IPS-20b (cell line): ENCODE data around the gene ARHGAP19.

Source experiments
- H3K27ac ChIP-seq: one replicate; pipeline ENCODE4 v1.5.1; 2013; ENCODE audit warnings: low read length
- H3K27me3 ChIP-seq: 2 replicates; pipeline ENCODE4 v1.6.1; 2013; ENCODE audit warnings: mild to moderate bottlenecking, low read length, inconsistent platforms; ENCODE audit not compliant: insufficient read depth
- H3K36me3 ChIP-seq: 2 replicates; pipeline ENCODE4 v1.6.1; 2013; ENCODE audit warnings: low read depth, mild to moderate bottlenecking, inconsistent platforms, low read length, moderate library complexity; ENCODE audit not compliant: insufficient read depth
- H3K4me1 ChIP-seq: 2 replicates; pipeline ENCODE4 v1.6.1; 2013; ENCODE audit warnings: mild to moderate bottlenecking, control low read depth, inconsistent platforms, low read length, moderate library complexity; ENCODE audit not compliant: insufficient read depth
- H3K4me3 ChIP-seq: 2 replicates; pipeline ENCODE4 v1.5.1; 2013; ENCODE audit warnings: mild to moderate bottlenecking, low read length, inconsistent platforms
- H3K9ac ChIP-seq: 2 replicates; pipeline ENCODE4 v1.6.1; 2013; ENCODE audit warnings: low read depth, mild to moderate bottlenecking, inconsistent platforms, low read length, moderate library complexity
- H3K9me3 ChIP-seq: 2 replicates; pipeline ENCODE4 v1.6.1; 2013; ENCODE audit warnings: mild to moderate bottlenecking, low read depth, low read length, inconsistent platforms; ENCODE audit not compliant: insufficient read depth

ARHGAP19 gene

DNA sequence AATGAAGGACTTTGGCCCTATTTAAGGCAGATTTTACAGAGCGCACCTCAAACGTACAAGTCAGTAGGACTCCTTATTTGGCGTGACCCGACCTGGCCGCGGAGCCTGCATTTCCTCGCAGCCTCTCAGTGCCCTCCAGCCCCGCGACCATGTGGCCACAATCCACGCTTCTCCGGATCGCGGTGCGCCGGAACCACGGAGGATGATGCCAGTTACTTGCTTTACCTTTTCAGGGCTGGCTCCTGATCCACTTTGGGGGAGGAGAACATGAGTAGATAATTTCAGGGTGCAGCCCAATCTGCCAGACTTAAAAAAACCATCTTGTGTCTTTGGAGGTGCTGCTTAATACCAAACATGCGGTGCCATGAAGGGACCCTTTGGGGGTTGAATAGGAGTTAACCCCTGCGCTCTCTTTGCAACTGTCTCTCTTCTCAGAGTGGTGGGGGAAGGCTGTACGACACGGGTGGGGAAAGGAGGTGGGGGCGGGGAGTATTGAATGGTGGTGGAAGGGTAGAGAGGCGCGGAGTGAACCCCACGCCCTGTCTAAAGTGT, 28.1 kb upstream of the ARHGAP19 start:
- Histone ChIP-seq H3K36me3 (no peaks in the 10 kb centered on the region), H3K4me1 (peaks cover 13% of the 10 kb centered on the region), H3K27ac (no peak overlapping the region), H3K27me3 (peaks cover 46% of the 10 kb centered on the region), H3K4me3 (peak overlapping the region; percentile 83), H3K9me3 (no peaks in the 10 kb centered on the region), H3K9ac (peak overlapping the region; percentile 43; the same call in 1 of the 2 replicates)

DNA sequence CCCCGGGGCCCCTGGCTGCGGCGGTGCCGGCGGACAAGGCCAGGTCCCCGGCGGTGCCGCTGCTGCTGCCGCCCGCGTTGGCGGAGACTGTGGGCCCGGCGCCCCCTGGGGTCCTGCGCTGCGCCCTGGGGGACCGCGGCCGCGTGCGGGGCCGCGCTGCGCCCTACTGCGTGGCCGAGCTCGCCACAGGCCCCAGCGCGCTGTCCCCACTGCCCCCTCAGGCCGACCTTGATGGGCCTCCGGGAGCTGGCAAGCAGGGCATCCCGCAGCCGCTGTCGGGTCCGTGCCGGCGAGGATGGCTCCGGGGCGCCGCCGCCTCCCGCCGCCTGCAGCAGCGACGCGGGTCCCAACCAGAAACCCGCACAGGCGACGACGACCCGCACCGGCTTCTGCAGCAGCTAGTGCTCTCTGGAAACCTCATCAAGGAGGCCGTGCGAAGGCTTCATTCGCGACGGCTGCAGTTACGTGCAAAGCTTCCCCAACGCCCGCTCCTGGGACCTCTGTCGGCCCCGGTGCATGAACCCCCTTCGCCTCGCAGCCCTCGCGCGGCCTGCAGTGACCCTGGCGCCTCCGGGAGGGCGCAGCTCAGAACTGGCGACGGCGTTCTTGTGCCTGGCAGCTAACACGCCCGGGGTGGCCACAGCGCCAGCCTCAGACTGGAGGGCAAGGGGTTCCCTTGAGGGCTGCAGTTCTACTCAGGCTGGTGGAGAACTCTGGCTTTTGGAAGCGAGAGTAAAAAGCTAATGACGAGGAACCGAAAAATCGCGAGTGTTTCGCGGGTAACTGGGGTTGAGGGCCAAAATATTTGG, 27.4 kb upstream of the ARHGAP19 start:
- no peaks in the 10 kb centered on the region for H3K36me3 ChIP-seq
- H3K4me1 ChIP-seq = peaks cover 13% of the 10 kb centered on the region
- H3K9me3 ChIP-seq = no peaks in the 10 kb centered on the region
- peak overlapping the region; percentile 83 for H3K4me3 ChIP-seq
- H3K9ac ChIP-seq = peak overlapping the region; percentile 43; the same call in 1 of the 2 replicates
- peaks cover 46% of the 10 kb centered on the region for H3K27me3 ChIP-seq
- H3K27ac ChIP-seq = no peak overlapping the region

DNA sequence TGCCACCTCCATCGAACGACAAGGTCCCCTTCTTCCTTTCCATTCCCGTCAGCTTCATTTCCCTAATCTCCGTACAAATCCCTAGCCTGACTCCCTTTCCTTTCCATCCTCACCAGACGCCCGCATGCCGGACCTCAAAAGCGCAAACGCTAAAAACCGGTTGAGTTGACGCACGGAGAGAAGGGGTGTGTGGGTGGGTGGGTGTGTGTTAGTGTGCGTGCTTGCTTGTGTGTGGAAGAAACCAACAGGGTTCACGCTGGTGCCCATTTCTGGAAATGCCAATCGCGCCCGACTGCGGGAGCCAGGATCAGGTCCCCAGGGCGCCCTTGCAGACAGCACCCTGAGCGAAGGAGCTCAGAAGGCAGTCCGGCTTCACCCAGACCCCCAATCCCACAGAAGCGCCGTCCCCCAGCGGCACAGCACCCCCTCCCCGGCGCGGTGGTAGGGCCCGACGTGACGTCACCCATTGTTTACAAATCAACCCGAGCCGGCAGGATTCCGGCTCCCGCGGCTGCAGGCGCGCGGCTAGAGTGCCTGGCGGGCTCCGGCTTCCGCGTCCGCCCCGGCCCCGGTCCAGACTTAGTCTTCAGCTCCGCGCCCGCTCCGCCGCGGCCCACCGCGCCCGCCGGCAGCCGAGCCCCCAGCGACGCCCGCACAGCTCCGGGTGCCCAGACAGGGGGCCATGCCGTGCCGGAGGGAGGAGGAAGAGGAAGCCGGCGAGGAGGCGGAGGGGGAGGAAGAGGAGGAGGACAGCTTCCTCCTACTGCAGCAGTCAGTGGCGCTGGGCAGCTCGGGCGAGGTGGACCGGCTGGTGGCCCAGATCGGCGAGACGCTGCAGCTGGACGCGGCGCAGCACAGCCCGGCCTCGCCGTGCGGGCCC, 26.6 kb upstream of the ARHGAP19 start, which contains the start of gene FRAT1:
Gene FRAT1, plus strand, starts transcription at position 500 of the 880 bp plus-strand sequence. Its CDS starts 183 bp downstream, at position 683.
- Histone ChIP-seq H3K4me1 (peaks cover 13% of the 10 kb centered on the region), H3K36me3 (no peaks in the 10 kb centered on the region), H3K27ac (no peak within 1 kb of the TSS)

DNA sequence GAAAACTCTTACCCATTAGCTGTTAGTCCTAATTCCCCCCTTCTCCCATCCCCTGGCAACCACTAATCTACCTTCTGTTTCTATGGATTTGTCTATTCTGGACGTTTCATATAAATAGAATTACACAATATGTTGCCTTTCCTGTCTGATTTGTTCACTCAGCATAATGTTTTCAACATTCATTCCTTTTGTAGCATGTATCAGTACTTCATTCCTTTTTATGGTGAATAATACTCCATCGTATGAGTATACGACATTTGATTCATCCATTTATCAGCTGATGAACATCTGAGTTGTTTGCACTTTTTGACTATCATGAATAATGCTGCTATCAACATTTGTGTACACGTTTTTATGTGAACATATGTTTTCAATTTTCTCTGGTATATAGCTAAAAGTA, 22.2 kb upstream of the ARHGAP19 start:
- Histone ChIP-seq H3K36me3 (no peaks in the 10 kb centered on the region), H3K9ac (no peak overlapping the region), H3K27me3 (peaks cover 16% of the 10 kb centered on the region; the same call in 1 of the 2 replicates), H3K4me1 (no peaks in the 10 kb centered on the region), H3K27ac (no peak overlapping the region), H3K9me3 (no peaks in the 10 kb centered on the region), H3K4me3 (no peak overlapping the region)

More for the DNA sequence above, 26.6 kb upstream of the ARHGAP19 start, which contains the start of gene FRAT1:
- Histone ChIP-seq H3K27me3 (peaks cover 46% of the 10 kb centered on the region), H3K9ac (peak within 1 kb of the TSS; percentile 98), H3K4me3 (peak within 1 kb of the TSS; percentile 83), H3K9me3 (no peaks in the 10 kb centered on the region)

DNA sequence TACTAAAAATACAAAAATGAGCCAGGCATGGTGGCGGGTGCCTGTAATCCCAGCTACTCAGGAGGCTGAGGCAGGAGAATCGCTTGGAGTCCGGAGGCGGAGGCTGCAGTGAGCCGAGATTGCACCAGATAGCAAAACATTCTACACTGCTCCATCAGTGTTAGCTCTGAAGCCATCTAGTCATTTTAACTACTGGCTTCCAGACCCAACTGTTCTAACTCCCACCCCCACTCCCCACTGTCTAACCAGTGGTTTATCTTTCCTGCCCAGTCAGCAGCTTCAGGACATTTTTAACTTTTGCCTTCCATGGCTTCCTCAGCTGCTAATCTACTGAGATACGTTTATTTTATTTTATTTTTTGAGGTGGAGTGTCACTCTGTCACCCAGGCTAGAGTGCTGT, 20.5 kb upstream of the ARHGAP19 start:
- Histone ChIP-seq H3K4me1 (no peaks in the 10 kb centered on the region), H3K27me3 (peaks cover 9% of the 10 kb centered on the region; the same call in 1 of the 2 replicates), H3K27ac (no peak overlapping the region), H3K9me3 (no peaks in the 10 kb centered on the region), H3K36me3 (no peaks in the 10 kb centered on the region), H3K4me3 (no peak overlapping the region), H3K9ac (no peak overlapping the region)

DNA sequence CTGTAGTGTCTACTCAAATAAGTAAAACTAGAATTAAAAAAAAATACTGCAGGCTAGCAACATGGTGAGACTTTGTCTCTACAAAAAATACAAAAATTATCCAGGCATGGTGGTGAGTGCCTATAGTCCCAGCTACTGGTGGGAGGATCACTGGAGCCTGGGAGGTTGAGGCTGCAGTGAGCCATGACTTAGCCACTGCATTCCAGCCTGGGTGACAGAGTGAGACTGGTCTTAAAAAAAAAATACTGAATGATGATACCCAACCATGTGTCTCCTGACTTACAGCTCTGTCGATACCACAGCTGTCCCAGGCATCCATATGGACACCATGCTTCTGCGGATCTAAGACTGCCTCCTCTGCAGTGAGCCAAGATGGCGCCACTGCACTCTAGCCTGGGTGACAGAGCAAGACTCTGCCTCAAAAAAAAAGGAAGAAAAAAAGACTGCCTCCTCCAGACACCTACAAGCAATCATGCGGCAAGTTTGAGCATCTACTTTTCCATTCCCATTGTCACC, 18.7 kb upstream of the ARHGAP19 start:
- Histone ChIP-seq H3K27ac (no peak overlapping the region), H3K9me3 (no peaks in the 10 kb centered on the region), H3K27me3 (no peaks in the 10 kb centered on the region), H3K4me1 (no peaks in the 10 kb centered on the region), H3K9ac (no peak overlapping the region), H3K36me3 (no peaks in the 10 kb centered on the region), H3K4me3 (no peak overlapping the region)

DNA sequence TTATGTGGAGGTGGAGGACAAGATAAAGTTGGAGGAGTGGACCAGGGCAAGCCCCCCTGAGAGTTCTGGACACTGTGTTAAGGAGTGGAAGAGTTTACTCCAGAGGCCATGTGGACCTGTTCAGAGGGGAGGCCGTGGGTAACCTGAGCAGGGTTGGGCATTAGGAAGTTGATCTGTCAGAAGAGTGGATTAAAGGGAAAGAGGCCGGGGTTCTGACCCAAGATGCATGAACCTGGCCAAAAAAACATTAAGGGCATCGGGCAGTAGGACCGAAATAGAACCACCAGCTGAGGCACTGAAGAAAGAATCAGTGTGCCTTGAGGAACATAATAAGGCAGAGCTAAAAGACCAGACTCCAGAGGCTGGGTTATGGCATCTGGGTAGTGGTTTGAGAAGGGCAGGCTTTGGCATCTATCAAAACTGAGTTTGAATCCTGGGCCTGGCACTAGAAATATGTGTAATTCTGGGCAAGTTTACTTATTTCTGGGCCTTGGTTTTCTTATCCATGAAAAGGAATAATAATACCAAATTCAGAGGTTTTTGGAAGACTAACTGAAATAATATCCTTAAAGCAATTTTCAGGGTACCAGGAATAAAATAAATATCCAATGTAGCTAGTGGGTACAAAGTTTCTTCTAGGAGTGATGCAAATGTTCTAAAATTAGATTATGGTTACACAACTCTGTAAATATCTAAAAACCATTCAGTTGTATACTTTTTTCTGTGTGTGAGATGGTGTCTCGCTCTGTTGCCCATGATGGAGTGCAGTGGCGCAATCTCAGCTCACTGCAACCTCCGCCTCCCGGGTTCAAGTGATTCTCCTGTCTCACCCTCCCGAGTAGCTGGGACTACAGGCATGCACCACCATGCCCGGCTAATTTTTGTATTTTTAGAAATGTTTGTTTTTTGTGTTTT, 15.7 kb upstream of the ARHGAP19 start:
- Histone ChIP-seq H3K9ac (no peak overlapping the region), H3K27ac (no peak overlapping the region), H3K4me3 (no peak overlapping the region), H3K9me3 (no peaks in the 10 kb centered on the region), H3K4me1 (no peaks in the 10 kb centered on the region), H3K36me3 (no peaks in the 10 kb centered on the region), H3K27me3 (no peaks in the 10 kb centered on the region)

DNA sequence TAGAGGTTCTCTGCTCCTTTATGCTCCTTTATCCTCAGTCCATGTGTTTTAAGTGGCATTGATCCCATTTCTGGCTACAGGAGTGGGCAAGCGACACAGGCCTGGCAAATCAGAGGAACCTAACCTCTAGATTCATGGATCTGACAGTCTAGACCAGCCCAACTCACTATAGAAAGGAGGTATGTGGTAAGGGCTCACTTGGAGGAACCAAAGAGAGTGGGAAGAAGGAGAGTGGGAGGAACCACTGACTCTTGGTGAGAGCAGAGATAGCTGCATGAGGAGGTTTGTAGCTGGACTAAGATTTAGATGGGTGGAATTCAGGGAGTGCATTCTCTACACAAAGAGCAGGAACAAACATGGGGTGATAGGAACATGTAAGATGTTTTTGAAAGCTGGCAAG, 15.0 kb upstream of the ARHGAP19 start:
- Histone ChIP-seq H3K9ac (no peak overlapping the region), H3K27ac (no peak overlapping the region), H3K36me3 (no peaks in the 10 kb centered on the region), H3K4me3 (no peak overlapping the region), H3K4me1 (no peaks in the 10 kb centered on the region), H3K27me3 (no peaks in the 10 kb centered on the region), H3K9me3 (no peaks in the 10 kb centered on the region)

DNA sequence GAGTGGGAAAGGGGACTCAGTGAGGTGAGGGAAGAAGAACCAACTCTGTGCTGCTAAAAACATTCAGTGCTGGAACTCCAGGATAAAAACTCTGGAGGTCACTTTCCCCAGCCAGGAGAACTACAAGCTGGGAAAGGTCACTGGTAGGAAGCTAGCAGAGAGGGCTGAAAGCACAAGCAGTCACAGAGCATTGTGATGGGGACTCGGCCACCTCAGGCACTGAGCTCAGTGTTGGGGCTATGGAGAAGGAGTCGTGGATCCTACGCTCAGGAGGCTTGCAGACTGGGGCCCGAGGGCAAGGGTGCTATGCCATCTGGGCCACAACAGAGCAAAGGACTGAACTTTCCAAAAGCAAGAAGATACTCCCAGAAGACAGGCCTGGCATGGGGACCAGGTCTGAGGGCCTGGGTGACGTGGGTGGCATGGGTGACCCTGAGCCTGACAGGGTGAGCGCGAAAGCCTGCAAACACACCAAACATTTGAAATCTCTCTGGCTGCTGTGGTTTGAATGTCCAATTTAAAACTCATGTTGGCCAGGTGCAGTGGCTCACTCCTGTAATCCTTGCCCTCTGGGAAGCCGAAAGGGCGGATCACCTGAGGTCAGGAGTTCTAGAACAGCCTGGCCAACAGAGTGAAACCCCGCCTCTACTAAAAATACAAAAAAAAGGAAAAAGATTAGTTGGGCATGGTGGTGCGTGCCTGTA, 9.8 kb upstream of the ARHGAP19 start:
- Histone ChIP-seq H3K9ac (no peak overlapping the region), H3K9me3 (no peaks in the 10 kb centered on the region), H3K4me3 (no peak overlapping the region), H3K4me1 (no peaks in the 10 kb centered on the region), H3K36me3 (no peaks in the 10 kb centered on the region), H3K27ac (no peak overlapping the region), H3K27me3 (no peaks in the 10 kb centered on the region)

DNA sequence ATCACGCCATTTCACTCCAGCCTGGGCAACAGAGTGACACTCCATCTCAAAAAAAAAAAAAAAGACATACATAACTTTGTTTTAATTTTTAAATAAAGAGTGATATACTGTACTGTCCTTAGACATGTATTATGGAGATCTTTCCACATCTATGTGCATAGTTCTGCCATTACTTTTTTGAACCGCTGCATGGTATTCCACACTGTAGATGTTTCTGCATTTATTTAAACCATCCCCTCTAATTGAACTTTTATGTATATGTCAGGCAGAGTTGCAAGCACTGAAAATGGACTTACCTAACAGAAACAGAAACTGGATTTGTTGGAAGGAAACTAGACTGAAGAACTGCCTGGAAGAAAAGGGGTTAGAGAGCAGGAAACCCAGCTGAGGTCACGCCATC, 8.5 kb upstream of the ARHGAP19 start:
- no peaks in the 10 kb centered on the region for H3K9me3 ChIP-seq
- no peaks in the 10 kb centered on the region for H3K4me1 ChIP-seq

More for the DNA sequence above, 8.5 kb upstream of the ARHGAP19 start:
- Histone ChIP-seq H3K9ac (no peak overlapping the region), H3K27me3 (no peaks in the 10 kb centered on the region), H3K27ac (no peak overlapping the region), H3K4me3 (no peak overlapping the region), H3K36me3 (no peaks in the 10 kb centered on the region)
